ENCODE measurements around the gene CLCA4. TPM values are rescaled to one million over a fixed set of nuclear protein-coding genes. Genes with fewer than 3 reads are reported as not detected.
A peak's percentile ranks its signal among the peaks of the same experiment; 100 is the strongest.
"Not testable (repeated sequence)": the region's sequence is repeated elsewhere in the genome, so short reads cannot be mapped to it uniquely, and the experiment has no call there.

CLCA4 gene
- total RNA-seq = not detected

GRCh38 chr1:86546787-86547221 lies at the start of gene CLCA4:
TSS of gene CLCA4 (plus strand) at chr1:86547078. CDS start at chr1:86547120, 42 bp downstream.
- DNase-seq (ENCODE audit: low spot score in 2 of 2) = no peak
- Mint-ChIP-seq H3K36me3 (no peaks in the 10 kb centered on the region), H3K27ac (no peak within 1 kb of the TSS), H3K9me3 (no peaks in the 10 kb centered on the region)
- no peak for ATAC-seq

- no peak overlapping the region for H3K27ac Mint-ChIP-seq
- DNase-seq (ENCODE audit: low spot score in 2 of 2) = no peak
- no peaks in the 10 kb centered on the region for H3K9me3 Mint-ChIP-seq
- no peak for ATAC-seq
- H3K36me3 Mint-ChIP-seq = no peaks in the 10 kb centered on the region
Observed at GRCh38 chr1:86498281-86498680, 48.6 kb upstream of the CLCA4 start.

GRCh38 chr1:86499987-86500593 lies 46.8 kb upstream of the CLCA4 start:
- Mint-ChIP-seq H3K27ac (no peak overlapping the region), H3K9me3 (no peaks in the 10 kb centered on the region), H3K36me3 (no peaks in the 10 kb centered on the region)
- peak; percentile 33 to 66 for ATAC-seq
- DNase-seq (ENCODE audit: low spot score in 2 of 2) = no peak

GRCh38 chr1:86500714-86501113 lies 46.2 kb upstream of the CLCA4 start:
- DNase-seq (ENCODE audit: low spot score in 2 of 2) (no peak), ATAC-seq (no peak)
- H3K36me3 Mint-ChIP-seq = no peaks in the 10 kb centered on the region
- H3K9me3 Mint-ChIP-seq = no peaks in the 10 kb centered on the region
- H3K27ac Mint-ChIP-seq = no peak overlapping the region

- not testable (repeated sequence) for H3K36me3 Mint-ChIP-seq; H3K9me3 Mint-ChIP-seq; DNase-seq (ENCODE audit: low spot score in 2 of 2); H3K27ac Mint-ChIP-seq
- peak; percentile 71 to 76 for ATAC-seq
Observed at GRCh38 chr1:86502125-86502646, 44.7 kb upstream of the CLCA4 start.

- ATAC-seq (peak in 1 of 2 donors; percentile 53), DNase-seq (ENCODE audit: low spot score in 2 of 2) (no peak)
- Mint-ChIP-seq H3K36me3 (no peaks in the 10 kb centered on the region), H3K27ac (no peak overlapping the region), H3K9me3 (no peaks in the 10 kb centered on the region)
Observed at GRCh38 chr1:86502721-86503405, 44.0 kb upstream of the CLCA4 start.

- no peak overlapping the region for H3K27ac Mint-ChIP-seq
Observed at GRCh38 chr1:86503406-86504136, 43.3 kb upstream of the CLCA4 start.

GRCh38 chr1:86504137-86504479 lies 42.8 kb upstream of the CLCA4 start:
- Mint-ChIP-seq H3K36me3 (no peaks in the 10 kb centered on the region), H3K27ac (no peak overlapping the region), H3K9me3 (no peaks in the 10 kb centered on the region)
- no peak for DNase-seq (ENCODE audit: low spot score in 2 of 2)
- no peak for ATAC-seq

More at GRCh38 chr1:86503406-86504136, 43.3 kb upstream of the CLCA4 start:
- DNase-seq (ENCODE audit: low spot score in 2 of 2) (no peak), ATAC-seq (no peak)
- H3K9me3 Mint-ChIP-seq = no peaks in the 10 kb centered on the region
- H3K36me3 Mint-ChIP-seq = no peaks in the 10 kb centered on the region

- Mint-ChIP-seq H3K27ac (no peak overlapping the region), H3K9me3 (no peaks in the 10 kb centered on the region), H3K36me3 (no peaks in the 10 kb centered on the region)
- DNase-seq (ENCODE audit: low spot score in 2 of 2) (no peak), ATAC-seq (no peak)
Observed at GRCh38 chr1:86504895-86505563, 41.8 kb upstream of the CLCA4 start.

- Mint-ChIP-seq H3K36me3 (no peaks in the 10 kb centered on the region), H3K9me3 (no peaks in the 10 kb centered on the region), H3K27ac (no peak overlapping the region)
- ATAC-seq = no peak
- no peak for DNase-seq (ENCODE audit: low spot score in 2 of 2)
Observed at GRCh38 chr1:86505564-86505902, 41.3 kb upstream of the CLCA4 start.

GRCh38 chr1:86507935-86508582 lies 38.8 kb upstream of the CLCA4 start:
- Mint-ChIP-seq H3K9me3 (no peaks in the 10 kb centered on the region), H3K36me3 (no peaks in the 10 kb centered on the region), H3K27ac (no peak overlapping the region)
- no peak for ATAC-seq
- DNase-seq (ENCODE audit: low spot score in 2 of 2) = no peak

- no peaks in the 10 kb centered on the region for H3K9me3 Mint-ChIP-seq
- no peak for ATAC-seq
- H3K27ac Mint-ChIP-seq = no peak overlapping the region
- DNase-seq (ENCODE audit: low spot score in 2 of 2) = no peak
- H3K36me3 Mint-ChIP-seq = no peaks in the 10 kb centered on the region
Observed at GRCh38 chr1:86508583-86508969, 38.3 kb upstream of the CLCA4 start.

- ATAC-seq (no peak), DNase-seq (ENCODE audit: low spot score in 2 of 2) (no peak)
- H3K36me3 Mint-ChIP-seq = no peaks in the 10 kb centered on the region
- H3K9me3 Mint-ChIP-seq = no peaks in the 10 kb centered on the region
- H3K27ac Mint-ChIP-seq = no peak overlapping the region
Observed at GRCh38 chr1:86515597-86515996, 31.3 kb upstream of the CLCA4 start.

GRCh38 chr1:86516335-86516734 lies 30.5 kb upstream of the CLCA4 start:
- ATAC-seq = no peak
- DNase-seq (ENCODE audit: low spot score in 2 of 2) = no peak
- Mint-ChIP-seq H3K9me3 (no peaks in the 10 kb centered on the region), H3K36me3 (no peaks in the 10 kb centered on the region), H3K27ac (no peak overlapping the region)

GRCh38 chr1:86517336-86517735 lies 29.5 kb upstream of the CLCA4 start:
- H3K27ac Mint-ChIP-seq = no peak overlapping the region
- ATAC-seq = no peak
- no peak for DNase-seq (ENCODE audit: low spot score in 2 of 2)
- no peaks in the 10 kb centered on the region for H3K9me3 Mint-ChIP-seq
- H3K36me3 Mint-ChIP-seq = no peaks in the 10 kb centered on the region

- Mint-ChIP-seq H3K27ac (no peak overlapping the region), H3K9me3 (no peaks in the 10 kb centered on the region), H3K36me3 (no peaks in the 10 kb centered on the region)
- ATAC-seq (no peak), DNase-seq (ENCODE audit: low spot score in 2 of 2) (no peak)
Observed at GRCh38 chr1:86520789-86521521, 25.9 kb upstream of the CLCA4 start.

Measured in activated naive CD4-positive, alpha-beta T cell treated with anti-CD3 and anti-CD28 coated beads, Interleukin-2, amount 50 U/mL, for 72 hours (primary cell).